HG03039 (cell line): ENCODE results near the gene DNA2.

Source experiments
- ATAC-seq: cut with Tn5 transposase; IDR thresholded peaks from one replicate; pipeline ENCODE4 v1.9.1; 2021; ENCODE audit warnings: mild to moderate bottlenecking, moderate library complexity; ENCODE audit not compliant: unreplicated experiment

DNA2 gene

DNA sequence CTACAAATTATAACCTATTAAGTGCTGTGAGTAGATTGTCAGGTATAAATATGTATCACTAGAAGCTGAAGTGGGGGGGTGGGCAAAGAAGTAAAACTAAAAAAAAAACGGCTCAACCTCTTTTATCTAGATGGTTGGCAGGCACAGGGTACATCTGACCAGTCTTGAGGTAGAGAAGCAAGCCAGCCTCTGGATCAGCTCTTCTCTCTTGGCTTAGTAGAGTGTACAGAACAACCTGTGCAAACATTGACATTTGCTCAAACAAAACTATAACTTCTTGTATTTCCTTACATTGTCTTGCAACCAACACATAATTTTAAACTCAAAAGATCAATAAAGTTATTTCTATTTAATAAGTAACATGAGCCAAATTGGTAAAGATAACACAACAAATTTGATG, 25.6 kb downstream of the DNA2 start:
- no peak for ATAC-seq

GRCh38 chr10:68442971-68443370, 28.8 kb downstream of the DNA2 start:
- no peak for ATAC-seq

- no peak for ATAC-seq
These were observed 30.9 kb downstream of the DNA2 start for GRCh38 chr10:68440898-68441297.

- ATAC-seq: no peak
These were observed 36.0 kb downstream of the DNA2 start for GRCh38 chr10:68435803-68436202.

DNA sequence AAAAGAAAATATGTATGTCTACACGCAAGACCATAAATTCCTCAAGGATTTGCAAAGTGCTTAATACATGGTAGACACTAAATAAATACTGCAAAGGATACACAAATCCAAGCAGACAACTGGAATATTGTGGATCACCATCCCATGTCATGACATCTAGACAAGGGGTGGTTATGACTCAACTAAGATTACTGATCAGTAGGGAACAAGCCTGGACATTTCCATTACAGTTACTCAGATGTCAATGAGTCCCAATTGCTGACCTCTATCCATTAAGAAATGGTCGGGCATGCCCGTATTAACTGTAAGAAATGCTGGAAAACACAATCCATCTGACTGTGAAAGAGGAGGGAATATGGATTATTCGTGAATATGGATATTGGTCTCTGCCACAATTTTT, 37.1 kb downstream of the DNA2 start:
- no peak for ATAC-seq

DNA sequence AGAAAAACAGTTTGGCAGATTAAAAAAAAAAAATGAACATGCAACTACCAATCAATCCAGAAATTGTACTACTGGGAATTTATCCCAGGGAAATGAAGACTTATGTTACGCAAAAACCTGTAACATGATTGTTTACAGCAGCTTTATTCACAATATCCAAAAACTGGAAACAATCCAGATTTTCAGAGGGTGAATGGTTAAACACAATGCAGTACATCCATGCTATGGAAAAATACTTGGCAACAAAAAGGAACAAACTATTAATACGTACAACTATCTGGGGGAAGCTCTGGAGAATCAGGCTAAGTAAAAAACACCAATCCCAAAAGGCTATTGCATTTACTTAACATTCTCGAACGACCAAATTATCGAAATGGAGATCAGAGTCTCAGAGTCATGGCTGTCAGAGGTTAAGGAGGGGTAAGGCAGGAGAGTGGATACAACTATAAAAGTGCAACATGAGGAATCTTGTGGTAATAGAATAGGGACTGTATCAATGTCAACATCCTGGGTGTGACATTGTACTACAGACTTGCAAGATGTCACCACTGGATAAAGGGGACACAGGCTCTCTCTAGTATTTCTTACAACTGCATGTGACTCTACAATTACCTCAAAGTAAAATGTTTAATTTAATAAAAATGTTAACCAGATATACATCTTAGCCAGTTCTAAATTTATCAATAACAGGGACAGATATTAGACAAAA, 43.2 kb downstream of the DNA2 start:
- no peak for ATAC-seq

DNA sequence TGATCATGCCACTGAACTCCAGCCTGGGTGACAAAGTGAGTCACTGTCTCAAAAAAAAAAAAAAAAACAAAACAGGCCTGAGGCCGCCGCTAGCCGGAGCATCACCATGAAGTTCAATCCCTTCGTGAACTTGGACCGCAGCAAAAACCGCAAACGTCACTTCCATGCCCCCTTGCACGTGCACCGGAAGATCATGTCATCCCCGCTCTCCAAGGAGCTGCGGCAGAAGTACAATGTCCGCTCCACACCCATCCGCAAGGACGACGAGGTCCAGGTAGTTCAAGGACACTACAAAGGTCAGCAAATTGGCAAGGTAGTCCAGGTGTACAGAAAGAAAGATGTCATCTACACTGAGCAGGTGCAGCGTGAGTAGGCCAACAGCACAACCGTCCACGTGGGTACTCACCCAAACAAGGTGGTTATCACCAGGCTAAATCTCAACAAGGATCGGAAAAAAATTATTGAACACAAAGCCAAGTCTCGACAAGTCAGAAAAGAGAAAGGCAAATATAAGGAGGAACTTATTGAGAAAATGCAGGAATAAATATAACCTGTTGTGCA, 47.2 kb downstream of the DNA2 start:
- no peak for ATAC-seq

DNA sequence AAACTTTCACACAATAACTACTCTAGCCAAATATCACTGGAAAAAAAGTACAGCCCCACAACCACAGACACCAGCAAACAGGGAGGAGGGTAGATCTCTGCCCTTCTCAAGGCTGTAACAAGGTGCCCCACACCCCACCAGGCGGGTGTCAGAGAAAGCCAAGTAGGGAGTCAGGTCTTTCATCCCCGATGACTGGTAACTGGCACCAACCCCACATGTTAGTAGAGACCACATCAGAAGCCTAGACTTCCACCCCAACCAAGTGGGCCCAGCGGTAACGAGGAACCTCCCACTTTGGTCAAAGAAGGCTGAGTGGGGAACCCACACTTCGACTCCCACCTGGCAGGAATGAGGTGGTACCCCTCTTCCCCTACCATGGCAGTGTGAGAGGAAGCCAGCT, 48.3 kb downstream of the DNA2 start:
- no peak for ATAC-seq

DNA sequence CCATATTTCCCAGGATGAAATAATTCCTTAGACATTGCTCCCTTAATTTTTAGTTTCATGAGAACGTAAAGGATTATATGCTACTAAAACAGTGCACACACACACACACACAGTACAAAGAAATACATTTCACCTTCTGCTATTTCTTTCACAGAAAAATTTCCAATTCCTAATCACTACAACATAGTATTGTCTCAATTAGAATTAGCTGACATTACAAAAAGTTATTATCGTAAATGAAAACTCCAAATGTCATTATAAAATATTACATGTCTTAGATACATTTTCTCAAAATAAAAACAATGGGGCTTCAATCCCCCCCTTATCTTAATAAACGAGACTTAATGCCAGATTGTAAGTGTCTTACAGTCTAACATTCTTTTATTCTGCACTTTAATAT, 52.4 kb downstream of the DNA2 start:
- no peak for ATAC-seq

GRCh38 chr10:68408898-68409518, 62.8 kb downstream of the DNA2 start:
- ATAC-seq: no peak

DNA sequence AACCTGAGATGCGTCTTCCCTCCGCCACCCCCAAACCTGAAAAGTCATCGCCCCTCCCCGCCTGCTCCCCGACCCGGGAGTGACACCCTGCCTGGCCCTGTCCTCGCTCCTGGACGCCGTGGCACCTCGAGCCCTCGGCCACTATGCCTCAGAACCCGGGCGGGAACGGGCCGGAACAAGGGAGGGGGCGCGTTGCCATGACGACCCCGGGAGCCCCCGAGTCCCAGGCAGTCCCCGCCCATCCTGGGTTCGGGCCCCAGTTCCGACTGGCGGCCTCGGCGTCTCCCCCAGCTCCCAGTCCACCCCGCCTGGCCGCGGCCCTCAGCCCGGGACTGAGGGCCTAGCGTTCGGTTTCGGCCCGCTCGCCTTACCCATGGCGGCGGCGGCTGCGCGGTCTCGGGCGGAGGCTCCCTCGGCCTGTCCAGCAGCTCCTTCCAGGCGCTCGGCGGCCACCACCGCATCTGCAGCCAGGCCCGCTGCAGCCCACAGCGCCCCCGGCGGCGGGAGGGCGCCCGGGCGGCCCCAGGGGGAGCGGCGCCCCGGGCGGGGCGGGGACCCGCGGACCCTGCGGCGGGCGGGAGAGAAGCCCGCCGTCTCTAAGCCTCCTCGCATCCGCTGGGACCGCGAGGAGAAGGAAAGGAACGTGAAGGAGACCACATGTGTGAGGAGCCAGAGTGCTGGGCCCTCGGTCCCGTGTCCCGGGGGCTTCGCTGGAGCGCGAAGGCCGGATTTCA, 64.8 kb downstream of the DNA2 start, which contains the start of gene RUFY2:
TSS of gene RUFY2 (minus strand) at position 463 of the 734 bp plus-strand sequence. CDS start at position 375, 88 bp downstream.
- peak; percentile 89 for ATAC-seq

DNA sequence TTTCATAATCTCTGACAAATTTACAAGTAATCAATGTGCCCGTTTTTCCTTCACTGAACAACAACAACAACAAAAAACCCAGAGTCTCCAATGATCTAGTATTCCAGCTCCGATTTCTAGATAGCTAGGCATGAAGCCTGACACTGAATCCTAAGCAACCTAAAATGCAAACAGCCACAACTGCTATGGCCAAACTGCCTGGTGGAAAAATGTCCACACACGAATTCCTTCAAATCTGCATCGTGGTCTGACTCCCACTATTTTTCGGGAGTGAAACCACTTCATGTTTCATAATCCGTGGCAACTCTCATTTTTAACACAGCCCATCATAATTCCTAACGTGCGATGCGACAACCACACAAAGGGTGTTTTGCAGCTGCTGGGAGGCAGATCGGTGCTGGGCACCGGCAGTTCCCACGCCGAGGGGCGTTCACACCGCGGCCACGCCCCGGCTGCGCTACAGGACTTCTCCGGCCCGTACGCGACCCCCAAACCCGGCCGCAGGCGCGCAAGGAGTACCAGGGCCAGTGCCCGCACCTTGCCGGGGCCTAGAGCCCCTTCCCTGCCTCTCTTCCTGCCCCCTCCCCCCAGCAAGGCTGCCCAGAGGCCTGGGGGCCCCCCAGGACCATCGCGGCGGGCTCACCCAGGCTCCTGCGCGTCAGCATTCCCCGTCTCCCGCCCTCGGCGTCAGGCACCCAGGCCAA, 65.5 kb downstream of the DNA2 start:
- ATAC-seq: peak; percentile 34

DNA sequence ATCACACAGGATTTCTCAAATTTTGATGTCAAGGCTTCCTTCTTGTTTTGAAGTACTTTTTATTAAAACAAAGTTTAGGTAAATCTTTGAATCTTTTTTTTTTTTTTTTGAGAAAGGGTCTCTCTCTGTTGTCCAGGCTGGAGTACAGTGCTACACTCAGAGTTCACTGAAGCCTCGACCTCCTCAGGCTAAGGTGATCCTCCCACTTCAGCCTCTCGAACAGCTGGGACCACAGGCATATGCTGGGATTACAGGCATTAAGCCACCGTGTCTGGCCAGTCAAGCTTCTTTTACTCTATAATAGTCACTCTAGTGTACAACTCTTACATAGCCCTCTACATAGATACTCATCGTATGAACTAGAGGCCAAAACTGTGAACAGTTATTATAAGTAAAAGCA, 68.1 kb downstream of the DNA2 start:
- ATAC-seq: no peak

GRCh38 chr10:68402276-68402675, 69.5 kb downstream of the DNA2 start:
- no peak for ATAC-seq

DNA sequence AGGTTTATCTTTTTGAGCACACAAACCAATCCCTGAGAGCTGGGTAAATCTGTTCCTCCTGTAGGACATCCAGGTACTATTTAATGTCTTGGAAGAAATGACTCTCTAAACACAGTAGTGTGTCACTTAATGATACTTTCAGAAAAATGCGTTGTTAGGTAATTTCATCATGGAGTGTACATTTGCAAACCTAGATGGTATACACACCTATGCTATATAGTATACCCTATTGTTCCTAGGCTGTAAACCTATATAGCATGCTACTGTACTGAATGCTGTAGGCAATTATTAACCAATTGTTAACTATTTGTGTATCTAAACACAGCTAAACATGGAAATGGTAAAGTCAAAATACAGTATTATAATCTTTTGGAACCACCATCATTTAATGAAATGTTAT, 74.8 kb downstream of the DNA2 start:
- no peak for ATAC-seq

GRCh38 chr10:68385740-68386139, 86.0 kb downstream of the DNA2 start:
- no peak for ATAC-seq

DNA sequence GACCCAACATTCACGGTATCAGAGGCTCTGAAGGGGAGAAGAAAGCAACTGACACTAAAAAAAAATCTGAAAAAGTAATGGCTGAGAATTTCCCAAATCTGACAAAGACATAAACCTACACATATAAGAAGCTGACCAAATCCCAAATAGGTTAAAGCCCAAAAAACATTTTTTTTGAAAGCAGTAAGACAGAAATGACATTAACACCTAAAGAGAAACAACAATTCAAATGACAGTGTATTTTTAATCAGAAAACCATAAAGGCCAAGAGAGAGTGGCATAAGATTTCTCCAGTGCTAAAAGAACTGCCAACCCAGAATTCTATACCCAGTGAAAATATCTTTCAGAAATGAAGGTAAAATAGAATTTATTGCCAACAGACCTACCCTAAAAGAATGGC, 100.2 kb downstream of the DNA2 start:
- no peak for ATAC-seq

- ATAC-seq: no peak
These were observed 104.7 kb downstream of the DNA2 start for GRCh38 chr10:68367121-68367520.

DNA sequence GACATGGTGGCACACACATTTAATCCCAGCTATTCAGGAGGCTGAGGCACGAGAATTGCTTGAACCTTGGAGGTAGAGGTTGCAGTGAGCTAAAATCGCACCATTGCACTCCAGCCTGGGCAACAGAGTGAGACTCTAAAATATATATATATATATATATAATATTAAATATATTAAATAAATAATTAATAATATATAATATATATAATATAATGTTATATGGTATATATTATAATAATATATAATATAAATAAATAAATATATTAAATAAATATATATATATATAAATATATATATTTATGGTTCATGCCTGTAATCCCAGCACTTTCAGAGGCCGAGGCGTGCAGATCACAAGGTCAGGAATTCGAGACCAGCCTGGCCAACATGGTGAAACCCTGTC, 105.2 kb downstream of the DNA2 start:
- no peak for ATAC-seq

DNA sequence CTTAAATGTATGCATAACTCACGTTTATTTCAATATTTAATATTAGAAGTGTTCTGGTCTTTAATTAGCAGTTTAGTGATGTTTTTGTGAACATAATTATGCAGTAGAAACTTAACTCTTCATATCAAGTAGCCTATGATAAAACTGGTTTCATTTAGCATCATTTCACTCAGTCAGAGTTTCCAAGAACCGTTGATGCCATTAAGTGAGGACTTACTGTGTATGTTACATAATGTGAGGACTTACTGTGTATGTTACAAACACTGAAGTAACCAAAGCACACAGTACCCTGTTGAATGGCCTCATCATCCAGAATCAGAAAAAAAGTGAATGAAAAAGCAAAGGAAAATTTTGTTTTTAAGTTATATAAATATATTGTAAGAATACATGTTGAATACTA, 106.2 kb downstream of the DNA2 start:
- ATAC-seq: no peak
